RWPE2 (cell line): Measurements from ENCODE around the gene TLX1.

Experiments
- ATAC-seq: fragments of 200-7000 bp; cut with Tn5 transposase; 3 replicates; pipeline ENCODE4 v1.9.1; 2021; ENCODE audit warnings: low read depth
- DNase-seq: peaks from one replicate; pipeline ENCODE4 v3.0.0-alpha.2; 2020; ENCODE audit warnings: low spot score
- H3K27ac ChIP-seq: fragments of 450-650 bp; 2 replicates; pipeline ENCODE4 v1.5.1; 2017; ENCODE audit warnings: mild to moderate bottlenecking; ENCODE audit not compliant: poor library complexity, severe bottlenecking
- H3K27me3 ChIP-seq: fragments of 250-450 bp; sonication (Bioruptor Pico); 2 replicates; pipeline ENCODE4 v1.5.1; 2021; ENCODE audit warnings: mild to moderate bottlenecking, moderate library complexity; ENCODE audit not compliant: insufficient read depth, poor library complexity, severe bottlenecking
- H3K36me3 ChIP-seq: fragments of 250-450 bp; sonication (Bioruptor Pico); 2 replicates; pipeline ENCODE4 v1.5.1; 2020; ENCODE audit warnings: low read depth, mild to moderate bottlenecking, moderate library complexity
- H3K4me1 ChIP-seq: fragments of 250-450 bp; sonication (Bioruptor Pico); 2 replicates; pipeline ENCODE4 v1.5.1; 2021; ENCODE audit warnings: mild to moderate bottlenecking, moderate library complexity; ENCODE audit not compliant: insufficient read depth, poor library complexity, severe bottlenecking
- H3K4me3 ChIP-seq: fragments of 250-450 bp; sonication (Bioruptor Pico); 2 replicates; pipeline ENCODE4 v1.5.1; 2021; ENCODE audit warnings: mild to moderate bottlenecking, moderate library complexity; ENCODE audit not compliant: severe bottlenecking
- H3K9me3 ChIP-seq: fragments of 250-450 bp; sonication (Bioruptor Pico); 2 replicates; pipeline ENCODE4 v1.5.1; 2021; ENCODE audit warnings: mild to moderate bottlenecking, moderate library complexity; ENCODE audit not compliant: severe bottlenecking
- TF ChIP-seq, protein P1 (sequence below): fragments of 450-650 bp; IDR thresholded peaks from one replicate; pipeline ENCODE4 v1.5.1; 2017; ENCODE audit warnings: mild to moderate bottlenecking, moderate library complexity; ENCODE audit not compliant: poor library complexity, severe bottlenecking

Gene TLX1

GRCh38 chr10:101166430-101166829 lies 35.3 kb downstream of the TLX1 start:
- Histone ChIP-seq H3K27ac (no peak overlapping the region), H3K4me1 (no peaks in the 10 kb centered on the region), H3K27me3 (peaks cover 19% of the 10 kb centered on the region), H3K4me3 (no peak overlapping the region), H3K9me3 (no peaks in the 10 kb centered on the region), H3K36me3 (no peaks in the 10 kb centered on the region)
- no peak for DNase-seq
- TF ChIP-seq, protein P1, sequence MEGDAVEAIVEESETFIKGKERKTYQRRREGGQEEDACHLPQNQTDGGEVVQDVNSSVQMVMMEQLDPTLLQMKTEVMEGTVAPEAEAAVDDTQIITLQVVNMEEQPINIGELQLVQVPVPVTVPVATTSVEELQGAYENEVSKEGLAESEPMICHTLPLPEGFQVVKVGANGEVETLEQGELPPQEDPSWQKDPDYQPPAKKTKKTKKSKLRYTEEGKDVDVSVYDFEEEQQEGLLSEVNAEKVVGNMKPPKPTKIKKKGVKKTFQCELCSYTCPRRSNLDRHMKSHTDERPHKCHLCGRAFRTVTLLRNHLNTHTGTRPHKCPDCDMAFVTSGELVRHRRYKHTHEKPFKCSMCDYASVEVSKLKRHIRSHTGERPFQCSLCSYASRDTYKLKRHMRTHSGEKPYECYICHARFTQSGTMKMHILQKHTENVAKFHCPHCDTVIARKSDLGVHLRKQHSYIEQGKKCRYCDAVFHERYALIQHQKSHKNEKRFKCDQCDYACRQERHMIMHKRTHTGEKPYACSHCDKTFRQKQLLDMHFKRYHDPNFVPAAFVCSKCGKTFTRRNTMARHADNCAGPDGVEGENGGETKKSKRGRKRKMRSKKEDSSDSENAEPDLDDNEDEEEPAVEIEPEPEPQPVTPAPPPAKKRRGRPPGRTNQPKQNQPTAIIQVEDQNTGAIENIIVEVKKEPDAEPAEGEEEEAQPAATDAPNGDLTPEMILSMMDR = no peak
- no peak for ATAC-seq

DNA sequence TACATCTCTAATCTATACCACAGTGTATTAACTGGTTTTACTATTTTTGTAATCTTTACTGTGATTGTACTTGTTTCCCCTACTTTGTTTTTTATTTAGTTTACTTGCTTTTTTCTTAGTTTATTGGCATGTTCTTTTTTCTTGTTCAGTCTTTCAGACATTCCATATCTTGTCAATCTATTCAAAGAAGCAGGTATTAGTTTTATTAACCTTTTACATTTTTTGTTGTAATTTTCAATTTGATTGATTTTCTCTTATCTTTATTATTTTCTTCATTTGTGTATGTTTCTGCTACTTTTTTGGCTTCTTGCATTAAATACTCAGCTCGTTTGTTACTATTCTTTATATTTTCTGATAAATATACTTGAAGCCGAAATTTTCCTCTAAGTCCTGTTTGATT lies 41.6 kb downstream of the TLX1 start:
- Histone ChIP-seq H3K36me3 (no peaks in the 10 kb centered on the region), H3K4me3 (no peak overlapping the region), H3K9me3 (peaks cover 11% of the 10 kb centered on the region), H3K27ac (no peak overlapping the region), H3K27me3 (no peaks in the 10 kb centered on the region), H3K4me1 (no peaks in the 10 kb centered on the region)
- DNase-seq (no peak), ATAC-seq (no peak)
- TF ChIP-seq, protein P1 = no peak

- no peaks in the 10 kb centered on the region for H3K36me3 ChIP-seq
- H3K27ac ChIP-seq = no peak overlapping the region
- TF ChIP-seq, protein P1 = no peak
- H3K4me1 ChIP-seq = no peaks in the 10 kb centered on the region
- peaks cover 11% of the 10 kb centered on the region for H3K9me3 ChIP-seq
- DNase-seq = no peak
- no peaks in the 10 kb centered on the region for H3K27me3 ChIP-seq
- H3K4me3 ChIP-seq = no peak overlapping the region
- ATAC-seq = no peak
Measured at GRCh38 chr10:101174319-101174718, 43.2 kb downstream of the TLX1 start.

DNA sequence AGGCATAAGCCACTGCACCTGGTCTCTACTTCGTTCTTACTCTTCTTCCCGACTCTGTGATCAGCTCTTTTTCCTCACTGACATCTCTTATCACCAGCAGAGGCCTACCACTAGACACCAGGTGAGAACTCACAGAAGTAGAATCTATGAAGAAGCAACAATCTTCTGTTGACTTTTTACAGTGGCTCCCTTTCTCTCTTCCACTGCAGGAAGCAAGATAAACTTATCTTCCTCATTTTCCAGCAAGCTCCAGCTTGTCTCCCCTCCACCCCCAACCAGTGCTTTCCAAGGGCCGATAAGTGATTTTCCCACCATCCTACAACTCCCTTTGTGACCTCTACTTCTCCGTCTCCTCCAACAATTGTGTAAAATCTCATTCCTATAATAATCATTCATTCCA lies 45.5 kb downstream of the TLX1 start:
- no peak for DNase-seq
- ATAC-seq = no peak
- Histone ChIP-seq H3K36me3 (no peaks in the 10 kb centered on the region), H3K4me3 (no peak overlapping the region), H3K27me3 (no peaks in the 10 kb centered on the region), H3K9me3 (peaks cover 11% of the 10 kb centered on the region), H3K27ac (no peak overlapping the region), H3K4me1 (no peaks in the 10 kb centered on the region)
- TF ChIP-seq, protein P1 = no peak

- no peaks in the 10 kb centered on the region for H3K36me3 ChIP-seq
- DNase-seq (no peak), ATAC-seq (no peak)
- H3K27ac ChIP-seq = no peak overlapping the region
- H3K4me3 ChIP-seq = no peak overlapping the region
- TF ChIP-seq, protein P1 = no peak
- no peaks in the 10 kb centered on the region for H3K9me3 ChIP-seq
- no peaks in the 10 kb centered on the region for H3K27me3 ChIP-seq
- H3K4me1 ChIP-seq = no peaks in the 10 kb centered on the region
Measured at GRCh38 chr10:101182936-101183335, 51.8 kb downstream of the TLX1 start.
